H1 (cell line): ENCODE results near the gene GJB1. TPM values are rescaled to one million over a fixed set of nuclear protein-coding genes. Genes with fewer than 3 reads are reported as not detected.

Experiments
- CBX8 ChIP-seq: fragments of 300-800, 300-1000 bp; sonication (generic); IDR thresholded peaks from 2 replicates; pipeline ENCODE4 v1.7.1; 2016; ENCODE audit warnings: low read depth, low read length, borderline replicate concordance
- CEBPB ChIP-seq: IDR thresholded peaks from 2 replicates; pipeline ENCODE4 v1.6.1; 2012; ENCODE audit warnings: low read depth, low read length
- CTBP2 ChIP-seq: IDR thresholded peaks from 2 replicates; pipeline ENCODE4 v1.7.0; 2011; ENCODE audit warnings: borderline replicate concordance, mild to moderate bottlenecking, moderate library complexity, mixed read lengths, low read length; ENCODE audit not compliant: insufficient read depth, insufficient read length
- EP300 ChIP-seq, 2 experiments: IDR thresholded peaks; 1 replicate in 1 of 2; 2 replicates in 1 of 2; pipeline ENCODE4 v1.6.1; 2011 to 2012; ENCODE audit warnings: low read depth in 2 of 2, low read length in 2 of 2, mild to moderate bottlenecking in 2 of 2, borderline replicate concordance in 1 of 2, inconsistent platforms in 1 of 2, moderate library complexity in 1 of 2
- EZH2 ChIP-seq: fragments of 200-600 bp; sonication (generic); IDR thresholded peaks from 2 replicates; pipeline ENCODE4 v1.7.1; 2012; ENCODE audit warnings: low read depth, mild to moderate bottlenecking, moderate library complexity, low read length, inconsistent platforms; ENCODE audit not compliant: severe bottlenecking
- GABPA ChIP-seq: IDR thresholded peaks from 2 replicates; pipeline ENCODE4 v1.6.1; 2011; ENCODE audit warnings: mild to moderate bottlenecking, low read length, moderate library complexity, borderline replicate concordance; ENCODE audit not compliant: insufficient read depth
- HDAC6 ChIP-seq: IDR thresholded peaks from one replicate; pipeline ENCODE4 v1.7.1; 2012; ENCODE audit warnings: low read depth, mild to moderate bottlenecking, inconsistent platforms, low read length, moderate library complexity
- KDM1A ChIP-seq: fragments of 200-600, 300-600 bp; sonication (generic); IDR thresholded peaks from 2 replicates; pipeline ENCODE4 v1.7.1; 2016; ENCODE audit warnings: mild to moderate bottlenecking, low read length, borderline replicate concordance
- KDM4A ChIP-seq: IDR thresholded peaks from one replicate; pipeline ENCODE4 v1.7.1; 2012; ENCODE audit warnings: low read depth, mild to moderate bottlenecking, moderate library complexity, low read length, inconsistent platforms; ENCODE audit not compliant: severe bottlenecking
- MAFK ChIP-seq: IDR thresholded peaks from 2 replicates; pipeline ENCODE4 v1.6.1; 2012; ENCODE audit warnings: low read depth, mild to moderate bottlenecking, improper control_type of control experiment, low read length
- NRF1 ChIP-seq: IDR thresholded peaks from 2 replicates; pipeline ENCODE4 v1.6.1; 2011; ENCODE audit warnings: mild to moderate bottlenecking, low read depth, low read length, improper control_type of control experiment
- RBBP5 ChIP-seq: IDR thresholded peaks from 2 replicates; pipeline ENCODE4 v1.7.1; 2012; ENCODE audit warnings: low read depth, mild to moderate bottlenecking, inconsistent platforms, low read length, moderate library complexity, borderline replicate concordance
- SIN3A ChIP-seq, 2 experiments: IDR thresholded peaks in 1 of 2; conservative IDR thresholded peaks in 1 of 2; 2 replicates each; pipeline ENCODE4 v1.6.1; 2011 to 2012; ENCODE audit warnings: low read length in 2 of 2, improper control_type of control experiment in 1 of 2, low read depth in 1 of 2, mild to moderate bottlenecking in 1 of 2
- SP4 ChIP-seq: IDR thresholded peaks from 2 replicates; pipeline ENCODE4 v1.6.1; 2012; ENCODE audit warnings: low read length, inconsistent platforms
- TAF7 ChIP-seq: optimal IDR thresholded peaks from 2 replicates; pipeline ENCODE3; 2011; ENCODE audit warnings: low read depth, mild to moderate bottlenecking, inconsistent platforms, low read length, moderate library complexity, borderline replicate concordance
- USF2 ChIP-seq: IDR thresholded peaks from 2 replicates; pipeline ENCODE4 v1.6.1; 2011; ENCODE audit warnings: low read length, improper control_type of control experiment
- polyA plus RNA-seq, 7 experiments: library from polyadenylated mRNA; depleted of rRNA in 3 of 7; stranded (reverse) in 5 of 7; unstranded in 2 of 7; fragments of >200 nt in 5 of 7; fragments of 200-250 nt in 2 of 7; gene quantifications; 1 replicate in 5 of 7; 2 replicates in 1 of 7; 4 replicates in 1 of 7; pipeline versions ENCODE4 v1.2.1 to v1.2.3, GENCODE V29; 2011 to 2013; ENCODE audit warnings: missing spikeins in 2 of 7, mixed read lengths in 2 of 7
- total RNA-seq: library from RNA; stranded (reverse); fragmentation: NEBNext Ultra II Directional; extraction: Animal tissue kit (Norgen Biotek cat#: 25700); gene quantifications from 2 replicates; pipeline ENCODE4 v1.2.1, GENCODE V29; 2021
- TF ChIP-seq, protein P1 (sequence below): IDR thresholded peaks from 2 replicates; pipeline ENCODE4 v1.6.1; 2011; ENCODE audit warnings: low read depth, mild to moderate bottlenecking, low read length; ENCODE audit not compliant: insufficient read depth
- TF ChIP-seq, protein P2 (sequence below), 3 experiments: IDR thresholded peaks; 1 replicate in 2 of 3; 2 replicates in 1 of 3; pipeline versions ENCODE4 v1.5.1 to v1.6.1; 2011; ENCODE audit warnings: low read length in 3 of 3, mild to moderate bottlenecking in 3 of 3, inconsistent platforms in 2 of 3, low read depth in 1 of 3, moderate library complexity in 1 of 3; ENCODE audit not compliant: insufficient read depth in 1 of 3; ENCODE audit errors: control extremely low read depth in 1 of 3

The GJB1 gene
- total and polyA plus RNA-seq, 2 of the 8 experiments (the other 6 are each of a cell fraction or from before 2014, with no cell fraction given) = 0.14 TPM; not detected in 1

DNA sequence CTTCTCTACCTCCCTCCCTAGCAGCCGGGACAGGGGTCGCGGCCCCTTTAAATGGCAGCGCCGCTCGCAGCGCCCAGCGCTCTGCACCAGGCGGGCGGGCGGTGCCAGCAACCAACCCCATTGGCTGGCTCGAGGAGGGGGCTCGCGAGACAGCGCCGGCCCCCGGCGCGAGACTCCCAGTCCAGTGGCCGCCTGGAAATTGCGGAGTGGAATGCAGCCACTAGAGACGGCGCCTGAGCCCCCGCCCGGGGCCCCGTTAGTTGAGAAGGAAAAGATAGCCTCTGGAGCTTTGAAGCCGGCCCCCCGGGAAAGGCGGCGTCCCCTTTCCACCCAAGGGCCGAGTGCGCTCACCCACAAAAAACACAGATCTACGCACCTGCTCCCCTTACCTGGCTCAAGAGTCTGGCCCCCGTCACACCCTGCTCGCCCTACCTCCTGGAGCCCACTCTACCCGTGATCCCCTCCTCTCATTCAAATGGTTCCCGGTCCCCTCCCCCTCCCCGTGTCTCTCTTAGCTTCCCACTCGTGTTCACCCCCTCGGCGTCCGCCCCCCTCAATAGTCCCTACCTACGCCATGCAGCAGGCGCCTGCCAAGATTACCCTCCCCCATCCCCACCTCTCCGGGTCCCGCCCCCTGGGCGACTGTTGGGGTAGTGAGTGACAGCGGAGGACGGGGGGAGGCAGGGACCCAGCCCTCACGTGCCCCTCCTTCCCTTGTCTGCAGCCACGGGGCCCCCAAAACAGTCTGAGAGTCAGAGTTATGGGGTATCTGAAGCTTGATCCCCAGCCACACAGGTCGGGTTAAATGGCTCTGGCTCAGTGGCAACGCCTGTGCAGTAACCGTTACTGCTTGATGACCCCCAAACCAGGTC is 31.3 kb downstream of the GJB1 start, which contains the start of gene ZMYM3 (continued):
- peak; percentile 37 for TF ChIP-seq TAF7
- TF ChIP-seq SP4 = no peak
- no peak for TF ChIP-seq CEBPB
- TF ChIP-seq EP300 (IDR thresholded peaks at IDR 0.05; ENCODE audit: borderline replicate concordance in 1 of 2, low read depth in 2 of 2, low read length in 2 of 2) = no peak
- TF ChIP-seq GABPA = no peak
- TF ChIP-seq HDAC6 = no peak
- no peak for TF ChIP-seq RBBP5
- TF ChIP-seq, protein P1, sequence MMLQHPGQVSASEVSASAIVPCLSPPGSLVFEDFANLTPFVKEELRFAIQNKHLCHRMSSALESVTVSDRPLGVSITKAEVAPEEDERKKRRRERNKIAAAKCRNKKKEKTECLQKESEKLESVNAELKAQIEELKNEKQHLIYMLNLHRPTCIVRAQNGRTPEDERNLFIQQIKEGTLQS = no peak
- no peak for TF ChIP-seq SIN3A (conservative IDR thresholded peaks at IDR 0.05 in 1 of 2, IDR thresholded peaks at IDR 0.05 in 1 of 2; ENCODE audit: low read depth in 1 of 2, low read length in 2 of 2)
- peak; percentile 35; the same call in 1 of the 2 replicates for TF ChIP-seq USF2
- no peak for TF ChIP-seq CBX8
- peak; percentile 61 for TF ChIP-seq KDM4A
- no peak for TF ChIP-seq KDM1A
- TF ChIP-seq NRF1 = no peak
- no peak for TF ChIP-seq MAFK
- no peak for TF ChIP-seq EZH2
- TF ChIP-seq, protein P2, sequence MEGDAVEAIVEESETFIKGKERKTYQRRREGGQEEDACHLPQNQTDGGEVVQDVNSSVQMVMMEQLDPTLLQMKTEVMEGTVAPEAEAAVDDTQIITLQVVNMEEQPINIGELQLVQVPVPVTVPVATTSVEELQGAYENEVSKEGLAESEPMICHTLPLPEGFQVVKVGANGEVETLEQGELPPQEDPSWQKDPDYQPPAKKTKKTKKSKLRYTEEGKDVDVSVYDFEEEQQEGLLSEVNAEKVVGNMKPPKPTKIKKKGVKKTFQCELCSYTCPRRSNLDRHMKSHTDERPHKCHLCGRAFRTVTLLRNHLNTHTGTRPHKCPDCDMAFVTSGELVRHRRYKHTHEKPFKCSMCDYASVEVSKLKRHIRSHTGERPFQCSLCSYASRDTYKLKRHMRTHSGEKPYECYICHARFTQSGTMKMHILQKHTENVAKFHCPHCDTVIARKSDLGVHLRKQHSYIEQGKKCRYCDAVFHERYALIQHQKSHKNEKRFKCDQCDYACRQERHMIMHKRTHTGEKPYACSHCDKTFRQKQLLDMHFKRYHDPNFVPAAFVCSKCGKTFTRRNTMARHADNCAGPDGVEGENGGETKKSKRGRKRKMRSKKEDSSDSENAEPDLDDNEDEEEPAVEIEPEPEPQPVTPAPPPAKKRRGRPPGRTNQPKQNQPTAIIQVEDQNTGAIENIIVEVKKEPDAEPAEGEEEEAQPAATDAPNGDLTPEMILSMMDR (IDR thresholded peaks at IDR 0.05; ENCODE audit: control extremely low read depth in 1 of 3, insufficient read depth in 1 of 3, low read depth in 1 of 3, low read length in 3 of 3) = no peak
- TF ChIP-seq CTBP2 = no peak
